ENCODE results near the gene FREY1.

FREY1 gene

GRCh38 chr11:45860764-45861510, 46.1 kb downstream of the FREY1 start:
- DNase-seq: no peak

DNA sequence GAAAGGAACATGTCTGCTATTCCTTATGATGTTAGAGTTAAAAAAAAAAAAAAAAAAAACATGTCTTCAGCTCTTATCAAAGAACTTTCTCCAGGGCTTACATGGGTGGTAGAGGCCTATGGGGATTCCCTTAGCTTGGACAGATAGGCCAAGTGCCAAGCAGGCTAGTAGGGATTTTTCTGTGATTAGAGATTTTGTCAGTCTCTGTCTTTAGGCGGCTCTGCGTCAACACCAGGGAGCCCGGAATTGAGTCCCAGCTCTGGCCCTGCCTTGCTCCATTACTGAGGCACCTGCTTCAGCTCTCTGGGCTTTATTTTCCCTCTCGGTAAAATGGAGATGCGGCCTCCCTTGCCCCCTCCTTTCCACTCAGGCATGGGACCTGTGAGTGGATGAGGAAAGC, 46.7 kb downstream of the FREY1 start:
- no peak for DNase-seq

DNA sequence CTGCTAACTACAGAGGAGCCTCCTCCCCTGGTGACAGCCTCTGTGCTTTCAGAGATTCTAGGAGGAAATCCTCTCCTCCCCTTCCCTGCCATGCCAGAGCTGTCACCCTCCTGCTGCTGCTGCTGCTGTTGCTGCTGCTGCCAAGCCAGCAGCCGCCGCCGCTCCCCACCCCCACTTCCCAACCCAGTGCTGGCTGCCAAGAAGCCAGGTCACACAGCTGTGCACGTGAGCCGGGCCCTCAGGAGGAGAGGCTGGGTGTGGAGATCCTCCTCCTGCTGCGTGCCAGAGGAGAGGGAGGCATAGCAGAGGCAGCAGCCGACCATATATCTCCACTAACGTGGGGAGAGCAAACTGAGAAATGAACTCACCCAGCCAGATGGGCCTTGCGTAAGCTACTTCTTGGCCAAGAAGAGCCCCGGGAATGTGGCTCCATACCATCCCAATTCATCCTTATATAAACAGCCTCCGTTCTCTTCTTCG, 47.4 kb downstream of the FREY1 start:
- DNase-seq: no peak

DNA sequence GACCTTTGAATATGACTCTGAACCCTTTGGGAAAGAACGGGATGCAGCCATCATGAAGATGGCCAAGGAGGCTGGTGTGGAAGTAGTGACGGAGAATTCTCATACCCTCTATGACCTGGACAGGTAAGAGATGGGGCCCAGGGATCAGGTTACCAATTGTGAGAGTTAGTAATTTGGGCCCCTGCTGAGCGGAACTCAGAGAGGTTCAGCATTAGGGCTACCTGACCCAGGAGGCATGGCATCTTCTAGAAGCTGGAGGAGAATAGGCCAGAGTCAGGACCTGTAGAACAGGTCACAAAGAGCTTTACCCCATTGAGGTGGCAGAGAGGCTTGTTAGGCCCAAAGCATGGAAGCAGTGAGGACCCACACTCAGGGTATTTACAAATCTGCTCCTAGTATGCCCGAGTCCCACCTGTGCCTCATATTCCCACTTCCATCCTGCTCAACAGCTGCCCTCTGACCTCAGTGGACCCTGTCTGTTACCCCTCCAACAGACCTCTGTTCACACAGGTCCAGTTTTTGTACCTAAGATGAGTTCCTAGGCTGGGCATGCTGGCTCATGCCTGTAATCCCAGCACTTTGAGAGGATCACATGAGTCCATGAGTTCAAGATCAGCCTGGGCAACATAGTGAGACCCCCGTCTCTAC, 48.2 kb downstream of the FREY1 start:
- no peak for DNase-seq

DNA sequence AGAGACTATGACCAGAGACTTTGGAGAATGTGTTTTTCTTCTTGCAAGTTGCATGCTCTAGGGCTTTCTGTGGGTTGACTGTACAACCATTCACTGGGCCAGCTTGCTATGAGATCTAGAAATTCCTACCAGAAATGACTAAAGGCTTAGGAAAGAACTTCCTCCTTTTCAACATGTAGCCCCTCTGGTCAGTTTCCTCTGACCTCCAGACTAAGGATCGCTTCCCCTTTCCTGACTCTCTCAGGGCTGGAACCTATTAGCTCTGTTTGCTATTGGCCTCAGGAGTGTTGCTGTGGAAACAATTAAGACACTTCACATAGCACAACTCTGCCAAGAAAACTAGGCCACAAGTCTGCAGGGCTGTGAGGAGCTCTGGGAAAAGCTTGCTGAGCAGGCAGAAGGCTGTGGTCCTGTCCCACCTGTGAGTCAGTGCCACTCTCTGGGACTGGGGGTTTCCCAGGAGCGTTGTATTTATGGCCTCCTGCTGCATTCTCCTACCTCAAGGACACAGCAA, 49.1 kb downstream of the FREY1 start:
- DNase-seq: no peak
